HCT116 (cell line): Measurements from ENCODE around the gene FASLG. TPM values are rescaled to one million over a fixed set of nuclear protein-coding genes. Genes with fewer than 3 reads are reported as not detected.

ENCODE experiments used
- ATAC-seq: fragments of 200-7000 bp; cut with Tn5 transposase; 2 replicates; pipeline ENCODE4 v1.9.1; 2020; ENCODE audit warnings: mild to moderate bottlenecking, moderate library complexity
- BruUV-seq: library from RNA; stranded (reverse); fragments of 400-500 nt; replicated peaks from 2 replicates; lab custom pipeline; 2021; lab: Mats Ljungman, UMichigan
- CTCF ChIA-PET: fragments of 300-600 bp; sonication (Branson Sonifier 250); formaldehyde crosslinking; loops from one replicate; lab custom pipeline; 2021; ENCODE audit warnings: antibody characterized with exemption; lab: Charles Lee
- POLR2A ChIA-PET: fragments of 300-600, 350-600 bp; sonication (Branson Sonifier 250); formaldehyde crosslinking; loops from one replicate; lab custom pipeline; 2021; ENCODE audit warnings: antibody characterized with exemption; lab: Charles Lee
- RAD21 ChIA-PET, 2 experiments: fragments of 300-600 bp; sonication (Branson Sonifier 250); formaldehyde crosslinking; loops; one replicate each; lab custom pipeline; 2023; ENCODE audit warnings: low total read pairs in 2 of 2; ENCODE audit not compliant: uncharacterized antibody in 2 of 2, unreplicated experiment in 2 of 2, low non-redundant PET in 1 of 2; lab: Charles Lee
- DNase-seq: peaks from one replicate; pipeline ENCODE4 v3.0.0-alpha.2; 2010; ENCODE audit warnings: low read depth, low spot score
- H2AFZ ChIP-seq: fragments of 200-600 bp; shearing (Covaris generic), sonication (generic); 2 replicates; pipeline ENCODE4 v1.6.1; 2017; ENCODE audit warnings: low read depth, mixed run types, mixed read lengths, antibody characterized with exemption, low read length; ENCODE audit not compliant: poor library complexity, severe bottlenecking
- H3K27ac ChIP-seq: 2 replicates; pipeline ENCODE4 v1.5.1; 2012; ENCODE audit warnings: low read depth, low read length
- H3K27me3 ChIP-seq: fragments of 200-600 bp; sonication (generic); 2 replicates; pipeline ENCODE4 v1.6.1; 2016; ENCODE audit warnings: mixed run types, low read length, mixed read lengths; ENCODE audit not compliant: insufficient read depth
- H3K36me3 ChIP-seq, 2 experiments: fragments of 200-500 bp in 1 of 2; fragments of 200-600 bp in 1 of 2; sonication (Bioruptor generic) in 1 of 2; sonication (generic) in 1 of 2; 2 replicates each; pipeline versions ENCODE4 v1.5.1 to v1.6.1; 2014 to 2016; ENCODE audit warnings: low read length in 2 of 2, inconsistent platforms in 1 of 2, mixed read lengths in 1 of 2, mixed run types in 1 of 2; ENCODE audit not compliant: insufficient read depth in 2 of 2, control insufficient read depth in 1 of 2
- H3K4me1 ChIP-seq, 2 experiments: fragments of 200-600 bp in 1 of 2; sonication (generic) in 1 of 2; 2 replicates each; pipeline versions ENCODE4 v1.5.1 to v1.6.1; 2012 to 2017; ENCODE audit warnings: low read length in 2 of 2, inconsistent platforms in 1 of 2, mild to moderate bottlenecking in 1 of 2, mixed read lengths in 1 of 2, mixed run types in 1 of 2, moderate library complexity in 1 of 2; ENCODE audit not compliant: insufficient read depth in 2 of 2, control insufficient read depth in 1 of 2
- H3K4me2 ChIP-seq: fragments of 200-600 bp; sonication (generic); 2 replicates; pipeline ENCODE4 v1.6.1; 2017; ENCODE audit warnings: mixed run types, low read length, mixed read lengths
- H3K4me3 ChIP-seq, 2 experiments: fragments of 200-600 bp in 1 of 2; sonication (generic) in 1 of 2; replicated peaks in 1 of 2; 2 replicates each; pipeline ENCODE4 v1.5.1; 2011 to 2016; ENCODE audit warnings: low read length in 2 of 2, control low read depth in 1 of 2, low read depth in 1 of 2, mild to moderate bottlenecking in 1 of 2, mixed read lengths in 1 of 2, mixed run types in 1 of 2
- H3K79me2 ChIP-seq: fragments of 200-600 bp; sonication (generic); 2 replicates; pipeline ENCODE4 v1.6.1; 2017; ENCODE audit warnings: mild to moderate bottlenecking, mixed run types, low read length, moderate library complexity, mixed read lengths; ENCODE audit not compliant: insufficient read depth
- H3K9ac ChIP-seq: fragments of 200-600 bp; sonication (generic); 2 replicates; pipeline ENCODE4 v1.6.1; 2016; ENCODE audit warnings: low read length, mixed read lengths
- H3K9me2 ChIP-seq: fragments of 200-600 bp; sonication (generic), shearing (Covaris generic); 2 replicates; pipeline ENCODE4 v1.6.1; 2017; ENCODE audit warnings: mixed run types, mild to moderate bottlenecking, moderate library complexity; ENCODE audit not compliant: insufficient read depth
- H3K9me3 ChIP-seq, 2 experiments: fragments of 200-500 bp in 1 of 2; fragments of 200-600 bp in 1 of 2; sonication (Bioruptor generic) in 1 of 2; sonication (generic) in 1 of 2; 2 replicates each; pipeline ENCODE4 v1.6.1; 2014 to 2017; ENCODE audit warnings: low read length in 2 of 2, mixed read lengths in 2 of 2, inconsistent platforms in 1 of 2, low read depth in 1 of 2, mild to moderate bottlenecking in 1 of 2, mixed run types in 1 of 2, moderate library complexity in 1 of 2; ENCODE audit not compliant: control insufficient read depth in 1 of 2, insufficient read depth in 1 of 2
- H4K20me1 ChIP-seq: fragments of 200-600 bp; sonication (generic), shearing (Covaris generic); 2 replicates; pipeline ENCODE4 v1.6.1; 2017; ENCODE audit warnings: mixed run types, mild to moderate bottlenecking, moderate library complexity; ENCODE audit not compliant: insufficient read depth
- CBX3 ChIP-seq: IDR thresholded peaks from 2 replicates; pipeline ENCODE4 v1.6.1; 2012; ENCODE audit warnings: low read depth
- EGR1 ChIP-seq: IDR thresholded peaks from 2 replicates; pipeline ENCODE4 v1.6.1; 2012; ENCODE audit warnings: low read depth
- ELF1 ChIP-seq: IDR thresholded peaks from 2 replicates; pipeline ENCODE4 v1.6.1; 2012; ENCODE audit warnings: low read depth, borderline replicate concordance
- EZH2 ChIP-seq: fragments of 200-600 bp; sonication (generic); IDR thresholded peaks from 2 replicates; pipeline ENCODE4 v1.6.1; 2017; ENCODE audit warnings: antibody characterized with exemption, mixed run types
- FOSL1 ChIP-seq: IDR thresholded peaks from 2 replicates; pipeline ENCODE4 v1.6.1; 2012; ENCODE audit warnings: low read depth
- POLR2AphosphoS5 ChIP-seq: IDR thresholded peaks from 2 replicates; pipeline ENCODE4 v1.6.1; 2011; ENCODE audit warnings: mild to moderate bottlenecking, low read depth, low read length, moderate library complexity
- SIN3A ChIP-seq: IDR thresholded peaks from 2 replicates; pipeline ENCODE4 v1.6.1; 2012; ENCODE audit warnings: low read depth
- SRF ChIP-seq: IDR thresholded peaks from 2 replicates; pipeline ENCODE4 v1.6.1; 2012; ENCODE audit warnings: low read depth
- TCF7L2 ChIP-seq: IDR thresholded peaks from 2 replicates; pipeline ENCODE4 v1.7.0; 2011; ENCODE audit warnings: borderline replicate concordance, inconsistent platforms; ENCODE audit not compliant: insufficient read depth, insufficient read length; ENCODE audit errors: extremely low read depth
- ZFX ChIP-seq: fragments of 450-650 bp; IDR thresholded peaks from 2 replicates; pipeline ENCODE4 v1.6.1; 2017
- intact Hi-C: fragments of 100-400 bp; cut with micrococcal nuclease; formaldehyde crosslinking; loops from 2 replicates; pipeline ENCODE4 v1.10.0; 2022
- total RNA-seq: library from RNA; stranded (reverse); gene quantifications from one replicate; pipeline ENCODE4 v1.2.1, GENCODE V29; 2021; ENCODE audit not compliant: unreplicated experiment
- TF ChIP-seq, protein P1 (sequence below): IDR thresholded peaks from 2 replicates; pipeline ENCODE4 v1.6.1; 2012; ENCODE audit warnings: low read depth
- TF ChIP-seq, protein P2 (sequence below): IDR thresholded peaks from 2 replicates; pipeline ENCODE4 v1.6.1; 2012
- TF ChIP-seq, protein P3 (sequence below), 3 experiments: fragments of 200-600 bp in 1 of 3; sonication (generic) in 1 of 3; IDR thresholded peaks in 2 of 3; conservative IDR thresholded peaks in 1 of 3; 2 replicates each; pipeline ENCODE4 v1.5.1; 2012 to 2017; ENCODE audit warnings: low read depth in 2 of 3, low read length in 2 of 3, antibody characterized with exemption in 1 of 3, borderline replicate concordance in 1 of 3, control low read depth in 1 of 3, mild to moderate bottlenecking in 1 of 3, mixed read lengths in 1 of 3, mixed run types in 1 of 3, moderate library complexity in 1 of 3; ENCODE audit not compliant: insufficient read depth in 1 of 3

The FASLG gene
- total RNA-seq, 1 experiment from 2014 or later = not detected

DNA sequence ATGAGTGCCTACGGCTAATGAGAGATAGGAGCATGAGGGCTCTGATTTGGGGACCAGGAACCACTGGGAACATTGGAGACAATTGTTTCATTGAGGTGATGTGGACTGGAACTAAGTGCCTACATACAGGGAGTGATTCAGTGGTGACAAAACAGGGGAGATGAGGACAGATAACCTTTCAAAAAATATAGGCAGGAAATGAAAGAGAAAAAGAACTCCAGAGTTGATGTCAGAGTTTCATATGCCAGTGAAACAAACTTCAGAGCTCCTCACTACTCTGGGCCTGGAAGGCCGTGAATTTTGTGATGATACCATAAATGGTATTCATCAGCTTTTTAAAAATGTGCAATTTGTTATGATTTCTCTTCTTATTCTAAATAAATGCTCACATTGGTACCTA lies 39.3 kb downstream of the FASLG start:
- Histone ChIP-seq H3K27ac (no peak overlapping the region), H2AFZ (no peak overlapping the region), H3K4me3 (no peak overlapping the region), H4K20me1 (no peaks in the 10 kb centered on the region), H3K27me3 (no peaks in the 10 kb centered on the region), H3K9ac (no peak overlapping the region), H3K4me2 (no peak overlapping the region), H3K9me3 (peaks cover 0 to 1% of the 10 kb centered on the region in 2 experiments; a peak in 1 of 4 replicates), H3K4me1 (no peaks in the 10 kb centered on the region), H3K9me2 (no peaks in the 10 kb centered on the region), H3K36me3 (no peaks in the 10 kb centered on the region), H3K79me2 (no peaks in the 10 kb centered on the region)
- ChIA-PET RAD21 (no interaction called here), CTCF (no interaction called here), POLR2A (no interaction called here)
- DNase-seq (no peak), ATAC-seq (no peak)
- TF ChIP-seq TCF7L2 (no peak), EZH2 (no peak), SRF (no peak), EGR1 (no peak), ZFX (no peak), POLR2AphosphoS5 (no peak), SIN3A (no peak), ELF1 (no peak), FOSL1 (no peak), CBX3 (no peak)
- TF ChIP-seq, protein P1, sequence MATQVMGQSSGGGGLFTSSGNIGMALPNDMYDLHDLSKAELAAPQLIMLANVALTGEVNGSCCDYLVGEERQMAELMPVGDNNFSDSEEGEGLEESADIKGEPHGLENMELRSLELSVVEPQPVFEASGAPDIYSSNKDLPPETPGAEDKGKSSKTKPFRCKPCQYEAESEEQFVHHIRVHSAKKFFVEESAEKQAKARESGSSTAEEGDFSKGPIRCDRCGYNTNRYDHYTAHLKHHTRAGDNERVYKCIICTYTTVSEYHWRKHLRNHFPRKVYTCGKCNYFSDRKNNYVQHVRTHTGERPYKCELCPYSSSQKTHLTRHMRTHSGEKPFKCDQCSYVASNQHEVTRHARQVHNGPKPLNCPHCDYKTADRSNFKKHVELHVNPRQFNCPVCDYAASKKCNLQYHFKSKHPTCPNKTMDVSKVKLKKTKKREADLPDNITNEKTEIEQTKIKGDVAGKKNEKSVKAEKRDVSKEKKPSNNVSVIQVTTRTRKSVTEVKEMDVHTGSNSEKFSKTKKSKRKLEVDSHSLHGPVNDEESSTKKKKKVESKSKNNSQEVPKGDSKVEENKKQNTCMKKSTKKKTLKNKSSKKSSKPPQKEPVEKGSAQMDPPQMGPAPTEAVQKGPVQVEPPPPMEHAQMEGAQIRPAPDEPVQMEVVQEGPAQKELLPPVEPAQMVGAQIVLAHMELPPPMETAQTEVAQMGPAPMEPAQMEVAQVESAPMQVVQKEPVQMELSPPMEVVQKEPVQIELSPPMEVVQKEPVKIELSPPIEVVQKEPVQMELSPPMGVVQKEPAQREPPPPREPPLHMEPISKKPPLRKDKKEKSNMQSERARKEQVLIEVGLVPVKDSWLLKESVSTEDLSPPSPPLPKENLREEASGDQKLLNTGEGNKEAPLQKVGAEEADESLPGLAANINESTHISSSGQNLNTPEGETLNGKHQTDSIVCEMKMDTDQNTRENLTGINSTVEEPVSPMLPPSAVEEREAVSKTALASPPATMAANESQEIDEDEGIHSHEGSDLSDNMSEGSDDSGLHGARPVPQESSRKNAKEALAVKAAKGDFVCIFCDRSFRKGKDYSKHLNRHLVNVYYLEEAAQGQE = no peak
- TF ChIP-seq, protein P2, sequence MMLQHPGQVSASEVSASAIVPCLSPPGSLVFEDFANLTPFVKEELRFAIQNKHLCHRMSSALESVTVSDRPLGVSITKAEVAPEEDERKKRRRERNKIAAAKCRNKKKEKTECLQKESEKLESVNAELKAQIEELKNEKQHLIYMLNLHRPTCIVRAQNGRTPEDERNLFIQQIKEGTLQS = no peak
- TF ChIP-seq, protein P3, sequence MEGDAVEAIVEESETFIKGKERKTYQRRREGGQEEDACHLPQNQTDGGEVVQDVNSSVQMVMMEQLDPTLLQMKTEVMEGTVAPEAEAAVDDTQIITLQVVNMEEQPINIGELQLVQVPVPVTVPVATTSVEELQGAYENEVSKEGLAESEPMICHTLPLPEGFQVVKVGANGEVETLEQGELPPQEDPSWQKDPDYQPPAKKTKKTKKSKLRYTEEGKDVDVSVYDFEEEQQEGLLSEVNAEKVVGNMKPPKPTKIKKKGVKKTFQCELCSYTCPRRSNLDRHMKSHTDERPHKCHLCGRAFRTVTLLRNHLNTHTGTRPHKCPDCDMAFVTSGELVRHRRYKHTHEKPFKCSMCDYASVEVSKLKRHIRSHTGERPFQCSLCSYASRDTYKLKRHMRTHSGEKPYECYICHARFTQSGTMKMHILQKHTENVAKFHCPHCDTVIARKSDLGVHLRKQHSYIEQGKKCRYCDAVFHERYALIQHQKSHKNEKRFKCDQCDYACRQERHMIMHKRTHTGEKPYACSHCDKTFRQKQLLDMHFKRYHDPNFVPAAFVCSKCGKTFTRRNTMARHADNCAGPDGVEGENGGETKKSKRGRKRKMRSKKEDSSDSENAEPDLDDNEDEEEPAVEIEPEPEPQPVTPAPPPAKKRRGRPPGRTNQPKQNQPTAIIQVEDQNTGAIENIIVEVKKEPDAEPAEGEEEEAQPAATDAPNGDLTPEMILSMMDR (IDR thresholded peaks at IDR 0.05 in 2 of 3, conservative IDR thresholded peaks at IDR 0.05 in 1 of 3; ENCODE audit: borderline replicate concordance in 1 of 3, insufficient read depth in 1 of 3, low read depth in 2 of 3, low read length in 2 of 3) = no peak
- intact Hi-C loops = no loop called here
- no TSS peak for BruUV-seq
